GM10266 (cell line): ENCODE data around the gene NTF3.
A peak's percentile ranks its signal among the peaks of the same experiment; 100 is the strongest.

Experiments used
- DNase-seq: peaks from one replicate; pipeline ENCODE4 v3.0.0; 2012; ENCODE audit errors: extremely low spot score
- CTCF ChIP-seq: IDR thresholded peaks from 2 replicates; pipeline ENCODE4 v1.5.1; 2012; ENCODE audit warnings: mild to moderate bottlenecking, low read depth; ENCODE audit not compliant: control insufficient read depth, insufficient read depth; ENCODE audit errors: missing control alignments

Gene NTF3

DNA sequence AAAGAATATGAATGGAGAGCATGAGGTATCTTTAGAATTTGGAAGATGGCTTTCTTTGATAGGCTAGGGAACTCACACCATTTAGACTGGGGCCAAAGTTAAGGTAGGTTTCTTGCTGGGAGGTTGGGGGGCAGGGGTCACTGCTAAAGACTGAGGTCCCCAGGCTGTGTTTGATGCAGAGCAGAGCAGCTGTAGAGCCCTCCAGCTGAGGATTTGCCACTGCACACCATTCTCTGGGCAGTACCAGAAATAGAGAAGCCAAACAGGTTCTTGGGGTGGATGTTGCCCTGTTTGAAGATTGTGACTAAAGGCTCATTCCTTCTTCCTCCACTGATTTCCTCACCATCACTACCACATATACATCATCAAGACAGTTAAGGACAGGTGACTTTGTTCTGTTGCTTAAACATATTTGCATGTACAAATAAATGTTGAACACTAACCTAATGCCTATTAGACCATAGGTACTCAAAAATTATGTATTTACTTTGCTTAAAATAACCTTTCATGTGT lies 7.9 kb downstream of the NTF3 start:
- no peak for DNase-seq
- no peak for TF ChIP-seq CTCF

GRCh38 chr12:5440978-5441377 lies 9.1 kb downstream of the NTF3 start:
- TF ChIP-seq CTCF, result no peak
- no peak for DNase-seq

DNA sequence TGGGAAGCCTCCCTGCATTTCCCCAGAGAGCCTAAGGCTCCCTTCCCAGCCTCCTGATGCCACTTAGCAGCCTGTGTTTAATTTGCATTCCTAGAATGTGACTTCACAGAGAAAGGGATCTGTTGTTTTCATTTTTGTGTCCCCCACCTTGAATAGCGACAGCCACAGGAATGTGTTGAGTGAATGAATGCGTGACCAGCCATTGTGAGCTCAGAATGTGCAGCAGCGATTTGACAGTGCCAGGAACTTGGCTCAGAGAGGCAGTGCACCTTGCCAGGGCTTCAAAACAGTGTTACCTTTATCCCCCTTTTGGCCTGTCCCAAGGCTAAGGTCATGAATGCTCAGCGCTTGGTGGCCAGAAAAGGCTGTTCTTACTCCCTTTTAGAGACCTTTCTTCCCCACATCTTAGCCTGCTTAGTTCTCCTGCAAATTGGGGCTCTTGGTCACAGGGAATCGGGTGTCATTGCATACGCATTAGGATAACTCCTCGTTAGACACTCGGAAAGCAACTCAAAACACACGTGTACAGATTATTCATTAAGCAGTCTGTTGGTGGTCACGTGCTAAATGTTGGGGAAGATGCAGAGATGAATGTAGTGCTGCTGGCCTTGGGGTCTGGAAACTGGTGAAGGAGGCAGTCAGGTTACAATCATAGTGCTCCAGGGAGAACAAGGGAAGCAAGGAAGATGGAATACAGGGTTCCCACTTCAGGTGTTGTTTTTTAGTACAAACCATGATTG lies 9.8 kb downstream of the NTF3 start:
- TF ChIP-seq CTCF, result no peak
- DNase-seq, result no peak

DNA sequence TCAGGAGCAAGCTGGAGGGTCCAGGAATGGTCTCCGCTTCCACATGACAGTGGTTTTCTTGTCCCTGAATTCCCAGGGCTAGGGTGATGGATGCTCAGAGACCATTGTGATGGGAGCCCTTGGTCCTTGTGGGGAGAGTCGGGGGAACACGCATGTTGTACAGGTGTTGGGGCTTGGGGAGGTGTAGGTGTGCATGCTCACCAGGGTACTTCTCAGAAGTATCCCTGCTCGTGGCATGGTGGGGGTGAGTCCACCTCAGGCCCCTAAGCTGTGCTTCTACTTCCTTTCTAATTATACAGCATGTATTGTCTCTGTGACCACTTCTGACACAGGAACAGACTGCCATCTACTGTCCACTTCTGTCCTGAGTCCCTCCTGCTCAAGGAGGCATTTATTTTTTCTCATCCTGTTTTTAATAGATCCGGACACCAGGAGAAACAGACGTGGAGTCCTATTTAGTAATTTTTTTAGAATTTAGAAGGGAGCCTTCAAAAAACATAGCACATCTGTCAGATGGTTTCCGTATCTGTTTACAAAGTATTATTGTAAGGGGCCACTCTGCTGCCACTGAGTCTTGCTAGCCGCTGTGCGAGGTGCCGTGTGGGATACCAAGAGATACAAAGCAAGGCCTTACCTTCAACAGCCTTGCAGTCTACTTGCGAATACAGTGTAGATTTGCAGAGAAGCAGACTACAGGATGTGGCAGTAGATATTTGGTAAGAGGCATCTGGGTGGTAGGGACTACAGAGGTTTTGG lies 10.5 kb downstream of the NTF3 start:
- DNase-seq, result no peak
- TF ChIP-seq CTCF, result peak; percentile 24

GRCh38 chr12:5444520-5444919 lies 12.6 kb downstream of the NTF3 start:
- no peak for DNase-seq
- no peak for TF ChIP-seq CTCF

DNA sequence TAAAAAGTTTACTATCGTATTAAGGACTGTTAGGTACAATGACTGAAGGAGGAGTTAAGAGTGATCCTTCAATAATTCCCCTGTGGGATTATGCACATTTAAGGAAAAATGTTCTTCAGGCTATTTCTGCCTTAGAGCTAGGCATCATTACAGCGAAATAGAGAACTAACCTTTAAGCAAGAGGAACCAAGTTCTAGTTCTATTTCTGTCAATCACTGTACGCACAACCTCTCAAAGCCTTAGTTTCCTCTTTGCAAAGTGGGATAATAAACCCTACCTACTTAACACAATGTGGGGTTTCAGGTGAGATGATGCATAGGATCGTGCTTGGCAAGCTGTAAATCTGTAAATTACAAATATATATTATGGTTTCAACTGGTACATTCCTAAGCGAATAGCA lies 15.4 kb downstream of the NTF3 start:
- no peak for DNase-seq
- no peak for TF ChIP-seq CTCF

GRCh38 chr12:5451251-5451650 lies 19.3 kb downstream of the NTF3 start:
- DNase-seq, result no peak
- no peak for TF ChIP-seq CTCF
